ENCODE data around the gene ECT2.
"Not testable (repeated sequence)": the region's sequence is repeated elsewhere in the genome, so short reads cannot be mapped to it uniquely, and the experiment has no call there.

Gene ECT2

GRCh38 chr3:172787746-172788145, 37.2 kb downstream of the ECT2 start:
- H3K27ac ChIP-seq: no peak overlapping the region
- no peak overlapping the region for H3K4me3 ChIP-seq

GRCh38 chr3:172799246-172799645, 48.7 kb downstream of the ECT2 start:
- H3K27ac ChIP-seq: no peak overlapping the region

GRCh38 chr3:172800156-172800555, 49.6 kb downstream of the ECT2 start:
- no peak overlapping the region for H3K4me3 ChIP-seq
- no peak overlapping the region for H3K27ac ChIP-seq

More at GRCh38 chr3:172799246-172799645, 48.7 kb downstream of the ECT2 start:
- H3K4me3 ChIP-seq: no peak overlapping the region

DNA sequence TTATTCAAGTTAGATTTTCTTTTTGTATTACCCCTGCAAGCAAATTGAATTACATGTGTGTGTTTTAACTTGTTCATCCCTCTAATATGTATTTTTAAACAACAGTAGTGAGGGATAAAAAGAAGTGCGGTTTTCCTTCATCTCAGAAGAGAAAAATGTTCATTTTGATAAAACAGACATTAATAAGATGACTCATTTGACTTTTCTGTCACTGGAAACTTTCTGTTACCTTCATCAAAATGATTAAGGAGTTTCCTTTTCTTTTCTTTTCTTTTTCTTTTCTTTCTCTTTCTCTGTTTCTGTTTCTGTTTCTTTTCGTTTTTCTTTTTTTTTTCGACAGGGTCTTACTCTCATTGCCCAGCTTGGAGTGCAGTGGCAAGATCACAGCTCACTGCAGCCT, 53.0 kb downstream of the ECT2 start:
- no peak overlapping the region for H3K27ac ChIP-seq
- H3K4me3 ChIP-seq: no peak overlapping the region

- Histone ChIP-seq H3K4me3 (no peak overlapping the region), H3K27ac (no peak overlapping the region)
These were observed 53.8 kb downstream of the ECT2 start for GRCh38 chr3:172804323-172804722.

DNA sequence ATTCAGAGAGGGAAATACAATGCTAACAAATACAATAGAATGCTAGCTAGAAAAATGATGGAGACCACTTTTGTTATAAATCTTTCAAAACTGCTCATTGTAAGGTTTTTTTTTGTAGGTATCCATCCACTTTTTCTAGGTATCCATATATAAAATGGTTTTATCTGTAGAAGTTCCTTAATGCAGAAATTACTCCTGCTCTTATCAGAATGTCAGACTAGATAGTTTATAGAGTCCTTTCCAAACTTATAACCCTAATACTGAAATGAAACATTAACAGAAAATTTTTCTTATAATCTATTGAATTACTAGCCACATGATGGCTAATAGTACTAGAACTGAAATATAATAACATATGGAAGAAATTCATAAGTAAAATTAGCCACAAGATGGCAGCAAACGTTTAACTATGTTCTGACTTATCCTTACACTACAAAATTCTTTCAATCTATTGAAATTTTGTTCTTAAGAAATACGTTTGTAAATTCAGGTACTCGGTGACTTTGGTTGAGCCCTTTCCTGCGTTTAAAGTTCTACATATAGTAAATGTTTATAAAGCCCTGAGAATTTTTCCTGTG, 58.5 kb downstream of the ECT2 start:
- H3K4me3 ChIP-seq: no peak overlapping the region
- no peak overlapping the region for H3K27ac ChIP-seq

DNA sequence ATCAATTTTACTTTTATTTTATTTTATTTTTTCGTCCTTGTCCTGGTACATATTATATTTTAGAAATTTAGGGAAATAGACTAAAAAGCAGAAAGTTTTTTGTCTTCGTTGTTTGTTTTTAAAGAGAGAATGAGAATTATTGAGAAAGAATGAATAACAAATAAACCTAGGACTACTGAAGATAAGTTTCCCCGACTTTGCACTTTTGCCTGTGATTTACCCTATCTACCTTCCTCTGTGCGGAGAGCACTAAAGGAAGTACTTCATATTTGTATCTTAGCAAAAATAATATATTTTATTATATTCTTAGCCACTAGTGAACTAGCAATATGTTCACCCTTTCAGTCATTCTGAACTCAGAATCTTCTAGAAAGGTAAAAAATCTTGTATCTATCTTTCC, 60.6 kb downstream of the ECT2 start:
- H3K4me3 ChIP-seq: no peak overlapping the region
- H3K27ac ChIP-seq: no peak overlapping the region

DNA sequence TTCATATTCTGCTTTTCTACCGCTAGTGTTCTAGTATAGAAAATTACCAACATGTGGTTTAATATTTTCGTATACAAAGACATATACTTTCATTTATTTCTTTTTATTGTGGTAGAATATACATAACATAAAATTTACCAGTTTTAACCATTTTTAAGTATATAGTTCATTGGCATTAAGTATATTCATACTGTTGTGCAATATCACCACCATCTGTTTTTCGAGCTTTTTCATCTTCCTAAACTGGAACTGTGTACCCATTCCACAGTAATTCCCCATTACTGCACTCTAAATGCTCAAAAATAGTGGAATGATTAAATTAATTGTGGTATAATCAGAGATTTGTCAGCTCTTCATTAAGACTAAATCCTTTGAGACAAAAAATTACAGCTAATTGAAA, 62.9 kb downstream of the ECT2 start:
- Histone ChIP-seq H3K27ac (no peak overlapping the region), H3K4me3 (no peak overlapping the region)

DNA sequence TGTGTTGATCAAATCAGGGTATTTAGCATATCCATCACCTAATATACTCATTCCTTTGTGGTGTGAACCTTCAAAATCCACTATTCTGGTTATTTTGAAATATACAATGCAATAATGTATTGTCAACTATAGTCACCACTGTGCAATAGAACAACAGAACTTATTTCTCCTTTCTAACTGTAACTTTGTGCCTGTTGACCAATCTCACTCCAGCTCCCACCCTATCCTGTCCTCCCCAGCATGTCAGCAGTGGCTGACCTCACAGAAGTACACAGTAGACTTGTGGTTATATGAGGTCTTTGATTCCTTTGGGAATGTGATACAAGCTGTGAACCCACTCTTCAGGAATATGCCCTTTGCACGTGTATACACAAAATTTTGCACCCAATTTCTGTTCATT, 64.2 kb downstream of the ECT2 start:
- no peak overlapping the region for H3K4me3 ChIP-seq
- no peak overlapping the region for H3K27ac ChIP-seq

GRCh38 chr3:172815857-172816256, 65.3 kb downstream of the ECT2 start:
- H3K27ac ChIP-seq: no peak overlapping the region
- no peak overlapping the region for H3K4me3 ChIP-seq

DNA sequence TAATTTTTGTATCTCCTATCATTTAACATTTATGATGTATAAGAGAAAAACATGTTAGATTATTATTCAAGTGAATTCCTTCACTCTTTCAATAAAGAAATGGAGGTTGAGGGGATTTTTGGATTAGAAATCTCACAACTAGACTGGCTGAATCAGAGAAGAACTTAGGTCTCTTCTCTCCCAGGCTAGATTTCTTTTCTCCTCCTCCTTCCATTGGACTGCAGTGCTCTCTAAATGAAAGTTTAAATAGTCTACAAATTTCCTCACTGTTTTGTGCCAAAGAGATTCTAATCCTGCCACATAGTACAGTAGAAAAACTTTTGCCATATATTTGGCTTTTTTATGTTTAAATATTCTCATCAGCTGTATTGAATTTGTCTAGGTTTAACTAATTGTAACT, 65.8 kb downstream of the ECT2 start:
- H3K4me3 ChIP-seq: no peak overlapping the region
- no peak overlapping the region for H3K27ac ChIP-seq

- Histone ChIP-seq H3K27ac (no peak overlapping the region), H3K4me3 (no peak overlapping the region)
These were observed 66.4 kb downstream of the ECT2 start for GRCh38 chr3:172816968-172817367.

DNA sequence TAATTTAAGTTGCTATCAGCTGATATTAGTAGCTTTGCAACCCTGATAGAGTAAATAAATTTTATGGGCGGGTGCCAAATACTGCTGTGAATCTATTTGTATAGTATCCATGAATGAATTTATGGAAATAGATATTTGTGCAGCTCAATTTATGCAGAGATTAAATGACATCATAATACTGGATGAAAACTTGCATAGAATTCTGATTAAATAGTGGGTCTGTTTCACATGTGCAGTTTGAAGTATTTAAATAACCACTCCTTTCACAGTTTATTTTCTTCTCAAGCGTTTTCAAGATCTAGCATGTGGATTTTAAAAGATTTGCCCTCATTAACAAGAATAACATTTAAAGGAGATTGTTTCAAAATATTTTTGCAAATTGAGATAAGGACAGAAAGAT, 70.0 kb downstream of the ECT2 start:
- H3K27ac ChIP-seq: no peak overlapping the region
- no peak overlapping the region for H3K4me3 ChIP-seq

GRCh38 chr3:172824229-172824628, 73.7 kb downstream of the ECT2 start:
- no peak overlapping the region for H3K27ac ChIP-seq
- H3K4me3 ChIP-seq: no peak overlapping the region

DNA sequence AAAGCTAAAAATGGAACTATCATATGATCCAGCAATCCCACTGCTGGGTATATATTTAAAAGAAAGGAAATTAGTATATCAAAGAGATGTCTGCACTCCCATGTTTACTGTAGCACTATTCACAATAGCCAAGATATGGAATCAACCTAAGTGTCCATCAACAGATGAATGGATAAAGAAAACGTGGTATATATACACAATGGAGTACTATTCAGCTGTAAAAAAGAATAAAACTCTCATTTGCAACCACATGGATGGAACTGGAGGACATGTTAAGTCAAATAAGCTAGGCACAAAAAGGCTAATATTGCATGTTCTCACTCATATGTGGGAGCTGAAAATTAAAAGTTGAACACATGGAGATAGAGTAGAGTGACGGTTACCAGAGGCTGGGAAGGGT, 76.7 kb downstream of the ECT2 start:
- H3K4me3 ChIP-seq, H3K27ac ChIP-seq: not testable (repeated sequence)

DNA sequence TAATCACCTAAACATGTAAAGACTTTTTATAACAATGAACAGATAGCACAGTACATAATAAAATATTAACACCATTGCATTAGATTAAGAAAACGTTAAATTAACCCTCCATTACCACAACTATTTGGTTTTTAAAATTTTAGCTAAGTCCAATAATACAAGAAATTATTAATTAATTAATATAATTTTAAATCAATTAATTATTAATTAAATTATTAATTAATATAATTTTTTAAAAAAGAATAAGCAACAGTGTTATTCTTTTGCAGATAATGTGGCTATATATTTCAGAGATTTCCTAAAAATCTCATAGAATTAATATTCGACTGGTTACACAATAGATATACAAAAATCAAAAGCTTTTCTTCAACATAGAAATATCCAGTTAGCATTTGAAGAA, 82.5 kb downstream of the ECT2 start:
- no peak overlapping the region for H3K4me3 ChIP-seq
- no peak overlapping the region for H3K27ac ChIP-seq

DNA sequence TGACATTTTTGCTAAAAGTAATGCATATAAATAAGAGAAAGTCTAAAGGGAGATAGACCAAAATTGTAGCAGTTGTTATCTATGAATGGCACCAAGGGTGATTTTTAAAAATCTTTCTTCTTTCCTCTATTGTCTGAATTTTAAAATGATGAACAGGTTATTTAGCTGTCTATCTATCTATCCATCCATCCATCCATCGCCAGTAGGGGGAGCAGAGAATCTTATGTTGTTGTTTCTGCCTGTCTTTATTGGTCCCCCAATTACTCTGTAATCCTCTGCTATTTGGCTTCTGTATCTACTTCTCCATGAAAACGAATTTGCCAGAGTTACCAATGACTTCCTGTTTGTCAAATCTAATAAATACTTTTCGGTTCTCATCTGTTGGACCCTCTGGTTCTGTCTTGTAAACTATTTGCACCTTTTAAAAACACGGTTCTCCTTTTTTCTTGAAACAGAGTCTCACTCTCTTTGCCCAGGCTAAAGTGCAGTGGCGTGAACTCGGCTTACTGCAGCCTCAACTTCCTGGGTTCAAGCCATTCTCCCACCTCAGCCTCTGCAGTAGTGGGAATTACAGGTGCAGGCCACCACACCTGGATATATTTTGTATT, 86.0 kb downstream of the ECT2 start:
- Histone ChIP-seq H3K4me3 (no peak overlapping the region), H3K27ac (no peak overlapping the region)

- no peak overlapping the region for H3K27ac ChIP-seq
- no peak overlapping the region for H3K4me3 ChIP-seq
These were observed 89.2 kb downstream of the ECT2 start for GRCh38 chr3:172839679-172840078.

DNA sequence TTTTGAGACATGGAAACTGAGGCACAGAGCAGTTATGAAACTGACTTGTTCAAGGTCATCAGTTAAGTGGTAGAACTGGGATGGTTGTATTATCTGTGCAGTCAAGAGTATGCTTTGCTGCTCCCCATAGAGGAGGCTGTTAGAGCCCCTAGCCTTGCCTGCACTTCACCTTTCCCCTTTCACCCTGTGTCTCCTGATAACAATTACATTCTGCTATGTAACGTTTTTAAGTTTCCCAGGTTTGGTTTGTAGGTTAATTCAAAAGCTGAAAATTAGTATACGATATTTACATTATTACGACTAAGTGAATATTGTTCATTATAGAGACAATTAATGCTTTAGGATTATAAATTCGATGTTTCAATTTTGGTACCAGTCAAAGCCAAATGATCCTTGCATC, 89.9 kb downstream of the ECT2 start:
- H3K4me3 ChIP-seq: no peak overlapping the region
- H3K27ac ChIP-seq: no peak overlapping the region

DNA sequence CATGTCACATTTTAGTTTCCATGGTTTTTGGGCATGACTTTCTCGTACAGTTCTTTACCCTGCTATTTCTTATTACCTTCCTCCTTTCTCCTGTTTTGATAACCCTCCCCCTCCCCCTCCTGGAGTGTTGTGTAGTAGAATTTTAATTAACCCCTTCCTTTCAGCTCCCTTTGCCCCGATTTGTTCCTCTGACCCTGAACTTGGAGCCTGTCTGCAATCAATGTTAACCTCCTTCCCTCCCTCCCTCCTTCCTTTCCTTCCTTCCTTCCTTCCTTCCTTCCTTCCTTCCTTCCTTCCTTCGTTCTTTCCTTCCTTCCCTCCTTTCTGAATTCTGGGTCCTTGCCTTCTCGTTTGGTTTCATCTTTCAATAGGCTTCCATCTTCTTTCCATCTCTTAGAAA, 90.4 kb downstream of the ECT2 start:
- no peak overlapping the region for H3K27ac ChIP-seq
- H3K4me3 ChIP-seq: no peak overlapping the region

GRCh38 chr3:172844428-172844827, 93.9 kb downstream of the ECT2 start:
- Histone ChIP-seq H3K4me3 (no peak overlapping the region), H3K27ac (no peak overlapping the region)

DNA sequence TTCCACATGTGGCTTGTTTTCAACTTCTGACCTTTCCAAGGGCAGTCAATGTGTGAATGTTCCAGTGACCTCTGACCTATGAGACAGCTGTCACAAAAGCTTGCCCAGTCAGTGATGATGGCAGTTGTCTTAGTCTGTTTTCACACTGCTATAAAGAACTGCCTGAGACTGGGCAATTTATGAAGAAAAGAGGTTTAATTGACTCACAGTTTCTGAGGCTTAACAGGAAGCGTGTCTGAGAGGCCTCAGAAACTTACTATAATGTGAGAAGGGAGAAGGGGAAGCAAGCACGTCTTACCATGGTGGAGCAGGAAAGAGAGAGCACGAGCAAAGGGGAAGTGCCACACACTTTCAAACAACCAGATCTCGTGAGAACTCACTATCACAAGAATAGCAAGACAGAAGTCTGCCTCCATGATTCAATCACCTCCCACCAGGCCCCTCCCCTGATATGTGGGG, 95.6 kb downstream of the ECT2 start:
- no peak overlapping the region for H3K27ac ChIP-seq
- no peak overlapping the region for H3K4me3 ChIP-seq
